ENCODE data around the gene ZGPAT. TPM values are rescaled to one million over a fixed set of nuclear protein-coding genes. Genes with fewer than 3 reads are reported as not detected.

ZGPAT gene
- total RNA-seq, 1 donor from 2014 or later, result 34.6 TPM

DNA sequence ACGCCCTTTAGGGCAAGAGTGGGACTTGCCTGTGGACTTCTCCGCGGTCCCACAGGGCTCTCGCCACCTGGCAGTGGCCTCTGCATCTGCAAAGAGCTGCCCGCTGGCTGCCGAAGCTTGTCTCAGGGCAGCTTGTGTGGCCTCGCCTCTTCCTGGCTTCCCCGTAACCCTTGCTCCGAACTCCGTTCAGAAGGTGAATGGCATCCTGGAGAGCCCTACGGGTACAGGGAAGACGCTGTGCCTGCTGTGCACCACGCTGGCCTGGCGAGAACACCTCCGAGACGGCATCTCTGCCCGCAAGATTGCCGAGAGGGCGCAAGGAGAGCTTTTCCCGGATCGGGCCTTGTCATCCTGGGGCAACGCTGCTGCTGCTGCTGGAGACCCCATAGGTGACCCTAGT, 46.7 kb upstream of the ZGPAT start:
- no peaks in the 10 kb centered on the region for H3K27me3 Mint-ChIP-seq (ENCODE audit: low read depth)
- no peak for DNase-seq (ENCODE audit: low spot score in 2 of 2, unreplicated experiment in 2 of 2)
- TF ChIP-seq CTCF (IDR thresholded peaks at IDR 0.05; ENCODE audit: unreplicated experiment), result no peak
- H3K4me1 Mint-ChIP-seq, result peaks cover 19% of the 10 kb centered on the region
- no peak overlapping the region for H3K27ac Mint-ChIP-seq
- no peak overlapping the region for H3K4me3 Mint-ChIP-seq
- H3K9me3 Mint-ChIP-seq, result no peaks in the 10 kb centered on the region
- peaks cover 5% of the 10 kb centered on the region for H3K36me3 Mint-ChIP-seq

DNA sequence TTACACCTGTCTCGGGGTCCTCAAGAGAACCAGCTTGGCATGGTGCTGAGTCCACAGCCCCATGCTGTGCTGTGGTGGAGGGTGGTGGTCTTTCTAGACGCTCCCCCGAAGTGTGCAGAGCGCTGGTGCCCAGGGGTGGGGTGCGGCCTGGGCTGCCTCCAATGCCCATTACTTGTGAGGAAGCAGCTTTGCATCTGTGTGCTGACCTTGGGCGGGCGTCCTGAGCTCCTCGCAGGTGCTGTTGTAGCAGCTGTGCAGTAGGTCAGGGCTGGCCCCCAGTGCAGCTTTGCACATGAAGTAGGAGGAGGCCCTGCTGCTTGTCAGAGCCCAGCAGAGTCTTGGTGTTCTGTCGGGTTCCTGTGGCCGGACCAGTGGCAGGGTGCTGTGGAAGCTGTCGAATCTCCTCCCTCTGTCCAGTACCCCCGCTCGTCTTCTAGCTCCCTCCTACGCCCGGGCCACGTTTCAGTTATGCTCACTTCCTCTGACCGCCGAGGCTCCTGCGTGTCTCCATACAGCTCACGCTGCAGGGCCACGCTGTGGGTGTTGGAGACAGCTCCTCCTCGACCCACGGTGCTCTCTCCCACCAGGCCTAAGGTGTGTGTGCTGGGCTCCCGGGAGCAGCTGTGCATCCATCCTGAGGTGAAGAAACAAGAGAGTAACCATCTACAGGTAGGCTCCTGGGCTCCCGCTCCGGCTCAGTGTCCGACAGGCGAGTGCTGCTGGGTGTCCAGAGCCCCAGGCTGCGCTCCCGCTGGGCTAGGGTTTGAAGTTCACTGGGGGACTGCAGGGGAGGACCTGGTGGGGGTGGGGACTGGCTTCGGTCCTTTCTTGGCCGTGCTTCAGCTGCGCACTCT, 45.7 kb upstream of the ZGPAT start:
- DNase-seq (ENCODE audit: low spot score in 2 of 2, unreplicated experiment in 2 of 2), result no peak
- TF ChIP-seq CTCF (IDR thresholded peaks at IDR 0.05; ENCODE audit: unreplicated experiment), result no peak
- H3K27me3 Mint-ChIP-seq (ENCODE audit: low read depth), result no peaks in the 10 kb centered on the region
- no peak overlapping the region for H3K27ac Mint-ChIP-seq
- H3K4me3 Mint-ChIP-seq, result no peak overlapping the region
- H3K36me3 Mint-ChIP-seq, result peaks cover 5% of the 10 kb centered on the region
- no peaks in the 10 kb centered on the region for H3K9me3 Mint-ChIP-seq
- H3K4me1 Mint-ChIP-seq, result peaks cover 19% of the 10 kb centered on the region

GRCh38 chr20:63662813-63663189, 45.0 kb upstream of the ZGPAT start:
- Mint-ChIP-seq H3K4me1 (peaks cover 19% of the 10 kb centered on the region), H3K4me3 (no peak overlapping the region), H3K27ac (no peak overlapping the region), H3K36me3 (peaks cover 5% of the 10 kb centered on the region), H3K27me3 (ENCODE audit: low read depth) (no peaks in the 10 kb centered on the region), H3K9me3 (no peaks in the 10 kb centered on the region)
- no peak for DNase-seq (ENCODE audit: low spot score in 2 of 2, unreplicated experiment in 2 of 2)
- no peak for TF ChIP-seq CTCF (IDR thresholded peaks at IDR 0.05; ENCODE audit: unreplicated experiment)

DNA sequence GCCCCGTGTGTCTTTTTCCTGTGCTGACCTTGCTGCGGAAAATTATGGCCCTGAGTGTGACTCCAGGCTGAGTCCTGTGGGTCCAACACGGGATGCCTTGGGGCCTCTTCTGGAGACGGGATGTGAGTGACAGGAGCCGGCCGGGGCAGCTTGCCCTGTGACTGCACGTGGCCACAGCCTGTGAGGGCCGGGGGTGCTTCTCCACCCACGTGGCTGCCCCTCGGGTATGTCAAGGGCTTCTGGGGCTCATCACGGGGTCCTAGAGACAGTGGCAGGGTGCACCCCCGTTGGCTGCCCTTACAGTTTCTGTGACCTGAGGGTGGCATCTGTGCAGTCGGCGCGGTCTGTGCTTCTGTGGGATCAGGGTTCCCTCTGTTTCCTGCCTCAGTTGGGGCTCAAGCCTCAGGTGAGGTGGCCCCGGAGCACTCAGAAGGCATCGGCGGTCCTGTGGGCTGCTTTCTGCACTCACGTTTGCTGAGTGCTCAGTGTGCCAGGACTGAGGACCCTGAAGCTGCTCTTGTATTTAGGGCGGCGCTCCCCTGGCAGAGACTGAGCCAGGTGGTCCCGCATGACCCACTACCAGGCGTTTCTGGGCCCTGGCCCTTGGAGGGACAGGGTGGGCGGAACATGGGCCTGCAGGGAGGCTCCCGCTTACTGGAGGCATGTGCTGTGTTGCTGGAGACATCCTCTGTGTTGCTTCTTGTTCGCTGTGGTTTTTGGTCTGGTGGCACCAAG, 44.3 kb upstream of the ZGPAT start:
- no peak for TF ChIP-seq CTCF (IDR thresholded peaks at IDR 0.05; ENCODE audit: unreplicated experiment)
- H3K4me1 Mint-ChIP-seq, result peaks cover 14% of the 10 kb centered on the region
- no peaks in the 10 kb centered on the region for H3K9me3 Mint-ChIP-seq

GRCh38 chr20:63664143-63664851, 43.5 kb upstream of the ZGPAT start:
- H3K36me3 Mint-ChIP-seq, result peaks cover 17% of the 10 kb centered on the region
- no peak for TF ChIP-seq CTCF (IDR thresholded peaks at IDR 0.05; ENCODE audit: unreplicated experiment)
- H3K27ac Mint-ChIP-seq, result no peak overlapping the region

More for the DNA sequence above, 44.3 kb upstream of the ZGPAT start:
- no peaks in the 10 kb centered on the region for H3K27me3 Mint-ChIP-seq (ENCODE audit: low read depth)
- no peak overlapping the region for H3K4me3 Mint-ChIP-seq
- H3K27ac Mint-ChIP-seq, result no peak overlapping the region
- peaks cover 10% of the 10 kb centered on the region for H3K36me3 Mint-ChIP-seq
- no peak for DNase-seq (ENCODE audit: low spot score in 2 of 2, unreplicated experiment in 2 of 2)

More at GRCh38 chr20:63664143-63664851, 43.5 kb upstream of the ZGPAT start:
- no peak for DNase-seq (ENCODE audit: low spot score in 2 of 2, unreplicated experiment in 2 of 2)
- Mint-ChIP-seq H3K9me3 (no peaks in the 10 kb centered on the region), H3K4me3 (no peak overlapping the region), H3K27me3 (ENCODE audit: low read depth) (no peaks in the 10 kb centered on the region), H3K4me1 (peaks cover 7% of the 10 kb centered on the region)

Measured in mesothelial cell of epicardium (in vitro differentiated cells).